Spleen (tissue), 11 donors: Measurements from ENCODE around the gene DHRSX. TPM values are rescaled to one million over a fixed set of nuclear protein-coding genes. Genes with fewer than 3 reads are reported as not detected.
A peak's percentile ranks its signal among the peaks of the same experiment; 100 is the strongest.
"Not testable (repeated sequence)": the region's sequence is repeated elsewhere in the genome, so short reads cannot be mapped to it uniquely, and the experiment has no call there.

Experiments
- DNase-seq: peaks from one replicate; pipeline ENCODE4 v3.0.0-alpha.2; 2020
- H3K27ac ChIP-seq, 8 donors: fragments of 200-600 bp; sonication (generic) in 7 of 8; 1 replicate in 4 of 8; 2 replicates in 4 of 8; pipeline versions ENCODE4 v1.5.0 to v1.8.0; 2016 to 2021; ENCODE audit warnings: inconsistent platforms in 4 of 8, mild to moderate bottlenecking in 4 of 8, moderate library complexity in 1 of 8
- H3K27me3 ChIP-seq, 7 donors: fragments of 200-600 bp; sonication (generic) in 6 of 7; replicated peaks in 1 of 7; 1 replicate in 4 of 7; 2 replicates in 3 of 7; pipeline versions ENCODE4 v1.5.0 to v1.8.0; 2016 to 2021; ENCODE audit warnings: inconsistent platforms in 3 of 7, mild to moderate bottlenecking in 1 of 7
- H3K36me3 ChIP-seq, 6 donors: fragments of 200-600 bp; sonication (generic) in 5 of 6; 1 replicate in 4 of 6; 2 replicates in 2 of 6; pipeline versions ENCODE4 v1.5.0 to v1.8.0; 2016 to 2021; ENCODE audit warnings: inconsistent platforms in 2 of 6
- H3K4me1 ChIP-seq, 6 donors: fragments of 200-600 bp; sonication (generic) in 5 of 6; 1 replicate in 3 of 6; 2 replicates in 3 of 6; pipeline versions ENCODE4 v1.5.0 to v1.8.0; 2016 to 2021; ENCODE audit warnings: inconsistent platforms in 3 of 6
- H3K4me3 ChIP-seq, 8 donors: fragments of 200-600 bp; sonication (generic) in 7 of 8; 1 replicate in 4 of 8; 2 replicates in 4 of 8; pipeline versions ENCODE4 v1.5.0 to v1.8.0; 2016 to 2021; ENCODE audit warnings: inconsistent platforms in 4 of 8, mild to moderate bottlenecking in 4 of 8, moderate library complexity in 2 of 8
- H3K9me3 ChIP-seq, 8 donors: fragments of 200-600 bp; sonication (generic) in 7 of 8; 1 replicate in 4 of 8; 2 replicates in 4 of 8; pipeline versions ENCODE4 v1.5.0 to v1.8.0; 2016 to 2021; ENCODE audit warnings: inconsistent platforms in 4 of 8
- CTCF ChIP-seq, 11 experiments: fragments of 200-600 bp in 7 of 11; fragments of 450-650 bp in 4 of 11; sonication (generic) in 4 of 11; IDR thresholded peaks in 8 of 11; conservative IDR thresholded peaks in 3 of 11; 1 replicate in 7 of 11; 2 replicates in 4 of 11; pipeline versions ENCODE4 v1.4.0 to v1.8.0; 2016 to 2021; ENCODE audit warnings: antibody characterized with exemption in 11 of 11, inconsistent platforms in 4 of 11, mild to moderate bottlenecking in 1 of 11
- POLR2A ChIP-seq, 3 donors: fragments of 450-650 bp; IDR thresholded peaks; one replicate each; pipeline ENCODE4 v1.5.1; 2017; ENCODE audit warnings: antibody characterized with exemption in 3 of 3, mild to moderate bottlenecking in 1 of 3
- POLR2AphosphoS5 ChIP-seq, 3 donors: sonication (generic); formaldehyde crosslinking; IDR thresholded peaks; one replicate each; pipeline ENCODE4 v1.5.1; 2017; ENCODE audit warnings: antibody characterized with exemption in 3 of 3
- WGBS, 5 donors: extraction: QIAGEN DNeasy Blood & Tissue Kit in 3 of 5; methylation state at CpG; one replicate each; pipeline versions ENCODE4 v1.1.5 to v1.1.7; 2013 to 2018; 5-methylcytosine and 5-hydroxymethylcytosine counted together
- intact Hi-C: fragments of 100-400 bp; cut with DNase I; formaldehyde crosslinking; loops from one replicate; pipeline ENCODE4 v1.15.0; 2023; ENCODE audit warnings: low total_unique reads
- polyA plus RNA-seq, 3 donors: library from polyadenylated mRNA; stranded (reverse); fragments of 200-250 nt; gene quantifications; one replicate each; pipeline ENCODE4 v1.2.1, GENCODE V29; 2013
- total RNA-seq, 7 donors: library from RNA; depleted of rRNA in 3 of 7; stranded (reverse); fragments of >200 nt in 3 of 7; fragmentation: NEBNext Ultra II Directional in 4 of 7; extraction: Animal tissue kit (Norgen Biotek cat#: 25700) in 4 of 7; gene quantifications; one replicate each; pipeline versions ENCODE4 v1.1.0 to v1.2.1, GENCODE V29; 2016 to 2021
- donor health status: healthy with polysubstance abuse.
- donor health status: DM: no; HTN: no; CAD: no; lungs with moderate emphysema.
- donor health status: DM: no; HTN: no; CAD: no.
- donor health status: Bipolar disorder and iron deficiency.
- donor health status: healthy.
- donor health status: DM: no; HTN: no; CAD: no.
- donor health status: DM: yes; HTN: yes; CAD: no.

The DHRSX gene
- total and polyA plus RNA-seq, 10 donors: 5.5 to 29.6 (median 23.2) TPM

- Histone ChIP-seq H3K4me1 (no peaks in the 10 kb centered on the region), H3K27me3 (no peaks in the 10 kb centered on the region), H3K36me3 (peaks cover 0 to 59% (median 12%) of the 10 kb centered on the region in 6 donors), H3K27ac (no peak overlapping the region), H3K9me3 (no peaks in the 10 kb centered on the region), H3K4me3 (no peak overlapping the region)
- 91 to 93% (median 93%) methylated on average over 8 of the region's 8 CpGs for WGBS, 5 donors
- TF ChIP-seq POLR2AphosphoS5 (IDR thresholded peaks at IDR 0.05): no peak
- TF ChIP-seq CTCF (IDR thresholded peaks at IDR 0.05 in 8 of 11, conservative IDR thresholded peaks at IDR 0.05 in 3 of 11): no peak
- no peak for TF ChIP-seq POLR2A (IDR thresholded peaks at IDR 0.05)
- DNase-seq: no peak
- intact Hi-C loops: no loop called here
Measured at GRCh38 chrX:2267890-2268289, 232.9 kb downstream of the DHRSX start.

- TF ChIP-seq CTCF (IDR thresholded peaks at IDR 0.05 in 8 of 11, conservative IDR thresholded peaks at IDR 0.05 in 3 of 11) (no peak), POLR2AphosphoS5 (IDR thresholded peaks at IDR 0.05) (no peak), POLR2A (IDR thresholded peaks at IDR 0.05) (no peak)
- peak; percentile 65 for DNase-seq
- intact Hi-C loops: no loop called here
Measured at GRCh38 chrX:2266445-2267349, 234.1 kb downstream of the DHRSX start.

GRCh38 chrX:2265658-2266444 is 234.9 kb downstream of the DHRSX start:
- intact Hi-C loops: not testable (repeated sequence)

More at GRCh38 chrX:2266445-2267349, 234.1 kb downstream of the DHRSX start:
- Histone ChIP-seq H3K4me1 (no peaks in the 10 kb centered on the region), H3K27me3 (no peaks in the 10 kb centered on the region), H3K36me3 (peaks cover 0 to 63% (median 12%) of the 10 kb centered on the region in 6 donors), H3K9me3 (no peaks in the 10 kb centered on the region), H3K27ac (no peak overlapping the region), H3K4me3 (no peak overlapping the region)
- WGBS, 5 donors: 93 to 98% (median 95%) methylated on average over 20 to 26 of the region's 26 CpGs

DNA sequence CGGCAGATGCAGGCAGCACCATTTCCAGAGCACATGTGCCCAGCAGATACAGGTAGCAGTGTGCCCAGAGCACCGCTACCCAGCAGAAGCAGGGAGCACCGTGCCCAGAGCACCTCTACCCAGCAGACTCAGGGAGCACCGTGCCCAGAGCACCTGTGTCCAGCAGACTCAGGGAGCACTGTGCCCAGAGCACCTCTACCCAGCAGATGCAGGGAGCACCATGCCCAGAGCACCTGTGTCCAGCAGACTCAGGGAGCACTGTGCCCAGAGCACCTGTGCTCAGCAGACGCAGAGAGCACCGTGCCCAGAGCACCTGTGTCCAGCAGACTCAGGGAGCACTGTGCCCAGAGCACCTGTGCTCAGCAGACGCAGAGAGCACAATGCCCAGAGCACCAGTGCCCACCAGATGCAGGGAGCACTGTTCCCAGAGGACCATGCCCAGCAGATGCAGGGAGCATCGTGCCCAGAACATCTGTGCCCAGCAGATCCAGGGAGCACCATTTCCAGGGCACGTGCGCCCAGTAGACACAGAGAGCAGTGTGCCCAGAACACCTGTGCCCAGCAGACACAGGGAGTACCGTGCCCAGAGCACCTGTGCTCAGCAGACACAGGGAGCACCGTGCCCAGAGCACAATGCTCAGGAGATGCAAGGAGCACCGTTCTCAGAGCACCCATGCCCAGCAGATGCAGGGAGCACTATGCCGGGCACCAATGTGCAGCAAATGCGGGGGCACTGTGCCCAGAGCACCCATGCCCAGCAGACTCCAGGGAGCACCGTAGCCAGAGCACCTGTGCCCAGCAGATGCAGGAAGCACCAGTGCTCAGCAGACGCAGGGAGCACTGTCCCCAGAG is 236.4 kb downstream of the DHRSX start:
- intact Hi-C loops: no loop called here
- Histone ChIP-seq H3K36me3 (peaks cover 0 to 70% (median 12%) of the 10 kb centered on the region in 6 donors), H3K9me3 (no peaks in the 10 kb centered on the region), H3K27me3 (no peaks in the 10 kb centered on the region), H3K4me3 (no peak overlapping the region), H3K27ac (no peak overlapping the region), H3K4me1 (no peaks in the 10 kb centered on the region)
- TF ChIP-seq CTCF (IDR thresholded peaks at IDR 0.05 in 8 of 11, conservative IDR thresholded peaks at IDR 0.05 in 3 of 11): no peak
- TF ChIP-seq POLR2AphosphoS5 (IDR thresholded peaks at IDR 0.05): no peak
- TF ChIP-seq POLR2A (IDR thresholded peaks at IDR 0.05): no peak
- DNase-seq: peak; percentile 69
- 89 to 98% (median 93%) methylated on average over 12 to 17 of the region's 17 CpGs for WGBS, 5 donors

More at GRCh38 chrX:2265658-2266444, 234.9 kb downstream of the DHRSX start:
- 80 to 98% (median 96%) methylated on average over 1 to 23 of the region's 23 CpGs for WGBS, 5 donors
- H3K9me3 ChIP-seq, H3K4me3 ChIP-seq, H3K27ac ChIP-seq, H3K4me1 ChIP-seq, H3K27me3 ChIP-seq: not testable (repeated sequence)
- peak; percentile 45 for DNase-seq
- peaks cover 0 to 63% (median 12%) of the 10 kb centered on the region in 6 donors for H3K36me3 ChIP-seq
